Measurements from ENCODE around the gene SH3YL1. TPM values are rescaled to one million over a fixed set of nuclear protein-coding genes. Genes with fewer than 3 reads are reported as not detected.

SH3YL1 gene
- total and polyA plus RNA-seq, 9 donors: 35.3 to 117 (median 53.1) TPM

- no peak overlapping the region for H3K4me3 ChIP-seq
- no peaks in the 10 kb centered on the region for H3K27me3 ChIP-seq
- no peak for DNase-seq
- peaks cover 3% of the 10 kb centered on the region for H3K36me3 ChIP-seq
- H3K4me1 ChIP-seq (ENCODE audit: insufficient read depth): no peaks in the 10 kb centered on the region
- WGBS, 3 donors: 73 to 85% (median 75%) methylated on average over 9 of the region's 9 CpGs
- TF ChIP-seq CTCF (IDR thresholded peaks at IDR 0.05) (no peak), POLR2A (IDR thresholded peaks at IDR 0.05) (no peak), EP300 (IDR thresholded peaks at IDR 0.05) (no peak)
- H3K9me3 ChIP-seq: no peaks in the 10 kb centered on the region
- no peak overlapping the region for H3K27ac ChIP-seq
- intact Hi-C loops (cut with DNase I): no loop called here
Measured at GRCh38 chr2:231521-232185, 32.2 kb downstream of the SH3YL1 start.

GRCh38 chr2:228518-229278 lies 35.1 kb downstream of the SH3YL1 start:
- H3K36me3 ChIP-seq: peaks cover 6% of the 10 kb centered on the region
- H3K9me3 ChIP-seq: no peaks in the 10 kb centered on the region
- no peak overlapping the region for H3K27ac ChIP-seq
- 93 to 96% (median 95%) methylated on average over 8 of the region's 8 CpGs for WGBS, 3 donors
- no peak for TF ChIP-seq CTCF (IDR thresholded peaks at IDR 0.05)
- no peak for TF ChIP-seq POLR2A (IDR thresholded peaks at IDR 0.05)
- no peak for TF ChIP-seq EP300 (IDR thresholded peaks at IDR 0.05)
- no peaks in the 10 kb centered on the region for H3K27me3 ChIP-seq
- H3K4me1 ChIP-seq (ENCODE audit: insufficient read depth): no peaks in the 10 kb centered on the region
- no peak for DNase-seq
- intact Hi-C loops (cut with DNase I): no loop called here
- no peak overlapping the region for H3K4me3 ChIP-seq

GRCh38 chr2:228115-228514 lies 35.7 kb downstream of the SH3YL1 start:
- no peak for TF ChIP-seq CTCF (IDR thresholded peaks at IDR 0.05)
- no peak for TF ChIP-seq EP300 (IDR thresholded peaks at IDR 0.05)
- H3K4me3 ChIP-seq: no peak overlapping the region
- H3K4me1 ChIP-seq (ENCODE audit: insufficient read depth): no peaks in the 10 kb centered on the region
- intact Hi-C loops (cut with DNase I): no loop called here
- WGBS, 3 donors: 91 to 94% (median 93%) methylated on average over 9 of the region's 9 CpGs
- no peak for DNase-seq
- H3K36me3 ChIP-seq: peaks cover 6% of the 10 kb centered on the region
- H3K27me3 ChIP-seq: no peaks in the 10 kb centered on the region
- no peaks in the 10 kb centered on the region for H3K9me3 ChIP-seq
- no peak overlapping the region for H3K27ac ChIP-seq

GRCh38 chr2:223971-224760 lies 39.7 kb downstream of the SH3YL1 start:
- intact Hi-C loops (cut with DNase I): no loop called here
- WGBS, 3 donors: 79 to 84% (median 79%) methylated on average over 6 of the region's 6 CpGs

More at GRCh38 chr2:223971-224760, 39.7 kb downstream of the SH3YL1 start:
- no peak for DNase-seq
- Histone ChIP-seq H3K27ac (no peak overlapping the region), H3K4me1 (ENCODE audit: insufficient read depth) (no peaks in the 10 kb centered on the region), H3K27me3 (no peaks in the 10 kb centered on the region), H3K4me3 (no peak overlapping the region), H3K9me3 (no peaks in the 10 kb centered on the region), H3K36me3 (peaks cover 6% of the 10 kb centered on the region)
- no peak for TF ChIP-seq POLR2A (IDR thresholded peaks at IDR 0.05)
- TF ChIP-seq EP300 (IDR thresholded peaks at IDR 0.05): no peak
- TF ChIP-seq CTCF (IDR thresholded peaks at IDR 0.05): no peak

Data from ovary (tissue), 9 donors.